ENCODE results near the gene LILRA2. TPM values are rescaled to one million over a fixed set of nuclear protein-coding genes. Genes with fewer than 3 reads are reported as not detected.
"Not testable (repeated sequence)": the region's sequence is repeated elsewhere in the genome, so short reads cannot be mapped to it uniquely, and the experiment has no call there.

The LILRA2 gene
- total RNA-seq, 1 experiment from 2014 or later: not detected

DNA sequence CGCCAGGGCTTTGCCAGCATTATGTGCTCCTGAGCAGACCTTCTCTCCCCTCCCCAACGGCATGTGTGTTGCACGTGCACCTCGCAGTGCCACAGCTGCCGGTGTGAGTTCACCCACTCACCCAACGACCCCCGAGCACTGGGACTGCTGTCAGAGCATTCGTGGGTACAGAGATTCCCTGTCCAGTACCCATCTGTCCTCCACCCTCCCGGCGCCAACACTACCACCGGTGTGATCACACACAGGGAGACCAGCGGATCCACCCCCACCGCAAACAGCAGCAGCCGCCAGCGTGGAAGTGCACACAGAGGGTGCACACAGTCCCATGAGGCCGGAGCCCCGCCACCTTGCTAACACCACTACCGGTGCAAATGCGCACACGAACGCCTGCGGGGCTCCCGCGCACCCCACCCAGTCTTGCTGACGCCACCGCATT is 35.8 kb downstream of the LILRA2 start:
- no peak for DNase-seq (ENCODE audit: low read depth)

DNA sequence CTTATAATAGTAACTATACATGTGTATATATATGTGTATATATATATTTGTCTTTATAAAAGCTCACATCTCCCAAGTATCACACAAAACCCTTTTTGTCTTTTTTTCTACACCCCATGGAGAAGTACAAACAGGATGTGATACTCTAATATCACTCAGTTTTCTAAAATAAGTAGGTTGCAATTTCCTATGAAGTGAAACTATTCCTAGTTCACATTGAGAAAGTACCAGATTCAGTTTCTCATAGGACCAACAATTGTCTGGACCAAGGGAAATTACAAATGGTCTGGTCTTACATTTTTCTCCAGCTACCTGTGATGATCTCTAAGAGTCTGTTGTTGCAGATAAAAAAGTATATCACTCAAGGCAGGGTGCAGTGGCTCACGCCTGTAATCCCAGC is 38.8 kb downstream of the LILRA2 start:
- DNase-seq (ENCODE audit: low read depth): no peak

DNA sequence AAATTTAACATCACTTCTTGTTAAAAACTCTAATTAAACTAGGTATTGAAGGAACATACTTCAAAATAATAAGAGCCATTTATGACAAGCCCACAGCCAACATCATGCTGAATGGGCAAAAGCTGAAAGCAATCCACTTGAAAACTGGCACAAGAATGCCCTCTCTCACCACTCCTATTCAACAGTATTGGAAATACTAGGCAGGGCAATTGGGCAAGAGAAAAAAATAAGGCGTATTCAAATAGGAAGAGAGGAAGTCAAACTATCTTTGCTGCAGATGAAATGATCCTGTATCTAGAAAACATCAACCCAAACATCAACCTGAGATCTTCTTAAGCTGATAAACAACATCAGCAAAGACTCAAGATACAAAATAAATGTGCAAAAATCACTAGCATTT is 41.1 kb downstream of the LILRA2 start:
- no peak for DNase-seq (ENCODE audit: low read depth)

DNA sequence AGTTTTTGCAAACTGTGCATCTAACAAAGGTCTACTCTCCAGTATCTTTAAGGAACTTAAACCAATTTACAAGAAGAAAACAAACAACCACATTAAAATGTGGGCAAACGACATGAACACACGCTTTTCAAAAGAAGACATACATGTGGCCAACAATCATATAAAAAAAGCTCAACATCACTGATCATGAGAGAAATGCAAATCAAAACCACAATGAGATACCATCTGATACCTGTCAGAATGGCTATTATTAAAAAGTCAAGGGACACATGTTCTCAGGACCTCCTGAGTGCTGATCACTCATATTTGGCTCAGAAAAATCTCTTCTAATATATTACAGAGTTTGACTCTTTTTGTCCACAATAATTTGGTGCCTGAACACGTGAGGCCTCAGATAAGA is 42.5 kb downstream of the LILRA2 start:
- no peak for DNase-seq (ENCODE audit: low read depth)

DNA sequence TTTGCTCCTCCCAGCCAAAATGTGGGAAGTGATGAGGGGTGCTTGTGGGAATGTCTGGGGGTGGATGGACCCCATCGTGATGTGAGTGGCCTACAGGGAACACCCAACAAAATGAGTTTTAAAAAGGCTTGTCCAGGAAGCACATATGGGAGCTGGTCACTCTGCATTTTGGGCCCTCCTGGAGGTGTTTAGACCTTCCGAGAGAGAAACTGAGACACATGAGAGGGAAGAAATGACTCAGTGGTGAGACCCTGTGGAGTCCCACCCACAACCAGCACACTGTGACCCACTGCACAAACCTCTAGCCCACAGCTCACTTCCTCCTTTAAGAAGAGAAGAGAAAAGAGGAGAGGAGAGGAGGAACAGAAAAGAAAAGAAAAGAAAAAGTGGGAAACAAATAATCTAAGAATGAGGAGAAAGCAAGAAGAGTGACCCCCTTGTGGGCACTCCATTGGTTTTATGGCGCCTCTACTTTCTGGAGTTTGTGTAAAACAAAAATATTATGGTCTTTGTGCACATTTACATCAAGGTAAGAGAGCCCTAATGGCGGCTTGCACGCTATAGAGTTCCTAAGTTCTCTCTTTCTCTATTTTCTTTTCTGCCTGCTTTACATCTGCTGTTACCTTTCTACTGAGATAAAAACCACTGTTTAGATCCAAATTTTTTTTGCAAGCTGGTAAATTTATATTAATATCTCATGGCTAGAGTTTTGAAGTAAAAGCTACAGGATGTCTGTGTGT is 43.4 kb downstream of the LILRA2 start:
- no peak for DNase-seq (ENCODE audit: low read depth)

DNA sequence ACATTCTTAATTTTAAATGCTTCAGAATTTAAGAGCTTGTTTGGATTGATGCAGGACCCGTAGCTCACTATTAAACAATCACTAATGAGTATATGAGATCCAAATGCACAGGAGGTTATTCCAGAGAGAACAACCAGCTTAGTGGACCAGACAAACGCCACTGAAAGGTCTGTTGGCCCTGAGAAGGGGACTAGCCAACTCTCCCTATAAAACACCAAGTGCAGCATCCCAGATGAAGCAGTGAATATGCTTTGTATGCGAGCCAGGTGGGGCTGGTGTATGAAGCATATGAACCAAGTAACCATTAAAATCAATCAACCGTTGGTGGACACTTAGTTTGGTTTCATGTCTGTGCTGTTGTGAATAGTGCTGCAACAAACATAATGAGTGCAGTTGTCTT is 46.9 kb downstream of the LILRA2 start:
- no peak for DNase-seq (ENCODE audit: low read depth)

DNA sequence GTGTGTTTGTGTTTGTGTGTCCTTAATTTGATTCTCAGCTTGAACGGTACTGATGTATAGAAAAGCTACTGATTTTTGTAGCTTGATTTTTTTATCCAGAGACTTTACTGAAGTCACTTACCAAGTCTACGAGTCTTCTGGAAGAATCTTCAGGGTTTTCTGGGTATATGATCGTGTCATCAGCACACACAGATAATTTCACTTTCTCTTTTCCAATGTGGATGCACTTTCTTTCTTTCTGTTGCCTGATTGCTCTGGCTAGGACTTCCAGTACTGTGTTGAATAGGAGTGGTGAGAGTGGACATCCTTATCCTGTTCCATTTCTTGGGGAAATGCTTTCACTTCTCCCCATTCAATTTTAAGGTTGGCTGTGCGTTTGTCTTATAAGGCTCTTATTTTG is 48.8 kb downstream of the LILRA2 start:
- DNase-seq (ENCODE audit: low read depth): no peak

DNA sequence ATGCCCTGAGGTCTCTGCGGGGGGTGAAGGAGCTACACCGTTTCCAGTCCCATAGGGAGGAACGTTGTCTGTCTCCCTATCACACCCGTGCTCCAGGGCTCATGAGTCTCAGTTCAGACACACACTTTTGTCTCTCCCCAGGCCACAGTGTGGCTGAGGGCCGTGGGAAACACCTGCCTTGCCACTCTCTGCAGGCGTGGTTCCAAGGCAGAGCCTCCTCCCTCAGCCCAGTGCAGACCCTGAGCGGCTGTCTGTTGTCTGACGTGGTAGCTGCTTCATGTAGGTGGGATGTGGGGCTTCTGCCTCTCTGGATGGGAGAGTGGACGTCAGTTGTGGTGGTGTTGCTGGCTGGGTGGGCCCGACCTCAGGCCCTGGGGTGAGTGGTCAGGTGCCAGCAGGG is 50.6 kb downstream of the LILRA2 start:
- not testable (repeated sequence) for DNase-seq (ENCODE audit: low read depth)

DNA sequence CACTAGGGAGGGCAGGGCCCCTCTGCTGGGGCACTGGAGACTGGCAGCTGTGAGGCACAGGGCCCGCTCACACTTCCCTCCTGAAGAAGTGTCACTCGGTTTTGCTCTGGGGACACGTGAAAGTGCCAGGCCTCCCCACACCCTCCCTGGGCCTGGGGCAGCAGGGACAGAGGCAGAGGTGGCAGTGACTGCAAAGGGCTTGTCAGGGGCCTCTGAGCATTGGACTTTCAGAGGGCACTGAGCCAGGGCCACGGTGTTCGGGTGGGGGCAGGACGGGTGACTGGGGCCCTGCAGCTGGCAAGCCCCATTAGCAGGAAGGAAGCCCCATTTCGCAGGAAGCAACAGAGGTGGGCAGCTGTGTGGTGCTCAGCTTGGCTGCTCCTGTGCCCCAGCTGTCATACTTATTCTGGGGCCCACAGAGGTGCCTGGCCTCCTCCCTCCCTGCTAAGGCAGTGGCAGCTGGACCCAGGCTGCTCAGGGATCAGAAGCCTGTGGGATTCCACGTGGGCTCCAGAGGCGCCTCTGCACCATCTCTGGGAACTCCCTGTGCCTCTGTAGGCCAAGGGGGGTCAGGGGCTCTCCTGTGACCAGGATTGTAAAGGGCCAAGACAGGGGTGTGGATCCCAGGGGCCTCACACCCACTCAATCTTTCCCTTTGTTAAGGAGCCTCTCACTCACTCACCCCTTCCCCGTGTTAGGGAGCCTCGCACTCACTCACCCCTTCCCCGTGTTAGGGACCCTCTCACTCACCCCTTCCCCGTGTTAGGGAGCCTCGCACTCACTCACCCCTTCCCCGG is 51.5 kb downstream of the LILRA2 start:
- DNase-seq (ENCODE audit: low read depth): not testable (repeated sequence)

DNA sequence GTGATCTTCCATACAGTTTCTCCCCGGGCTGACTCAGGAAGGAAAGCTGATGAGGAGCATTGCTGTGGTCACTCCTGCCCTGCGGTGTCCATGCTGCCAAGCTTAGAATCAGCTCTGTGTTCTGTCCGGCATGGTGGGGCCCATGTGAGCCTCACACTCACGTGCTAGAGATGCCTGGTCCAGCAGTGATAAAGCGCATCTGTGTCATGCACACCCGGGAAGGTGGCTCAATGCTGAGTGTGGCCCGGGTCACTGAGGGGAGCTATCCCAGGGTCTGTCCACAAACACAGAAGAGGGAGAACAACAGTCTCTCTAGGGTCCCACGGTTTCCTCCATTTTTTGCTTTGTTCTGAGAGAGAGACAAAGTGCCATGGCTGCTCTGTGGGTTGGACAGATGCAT is 53.2 kb downstream of the LILRA2 start:
- DNase-seq (ENCODE audit: low read depth): no peak

DNA sequence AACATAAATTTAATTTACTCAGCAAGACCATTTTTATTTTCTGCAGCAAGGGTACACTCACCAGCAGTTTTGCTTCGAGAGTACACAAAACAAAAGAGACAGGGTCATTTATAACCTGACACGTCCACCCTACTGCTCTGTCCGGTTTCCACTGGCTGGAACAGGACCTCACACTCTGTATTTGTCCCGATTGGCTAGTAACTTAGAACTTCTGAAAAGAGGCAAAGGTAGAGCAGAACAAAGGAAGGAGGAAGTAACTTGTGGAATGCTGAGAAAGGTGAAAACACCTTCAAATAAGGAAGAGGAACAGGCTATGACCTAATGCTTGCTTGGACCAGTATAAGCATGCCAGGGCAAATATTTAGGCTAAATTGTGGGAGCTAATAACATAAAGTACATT is 54.3 kb downstream of the LILRA2 start:
- DNase-seq (ENCODE audit: low read depth): not testable (repeated sequence)

DNA sequence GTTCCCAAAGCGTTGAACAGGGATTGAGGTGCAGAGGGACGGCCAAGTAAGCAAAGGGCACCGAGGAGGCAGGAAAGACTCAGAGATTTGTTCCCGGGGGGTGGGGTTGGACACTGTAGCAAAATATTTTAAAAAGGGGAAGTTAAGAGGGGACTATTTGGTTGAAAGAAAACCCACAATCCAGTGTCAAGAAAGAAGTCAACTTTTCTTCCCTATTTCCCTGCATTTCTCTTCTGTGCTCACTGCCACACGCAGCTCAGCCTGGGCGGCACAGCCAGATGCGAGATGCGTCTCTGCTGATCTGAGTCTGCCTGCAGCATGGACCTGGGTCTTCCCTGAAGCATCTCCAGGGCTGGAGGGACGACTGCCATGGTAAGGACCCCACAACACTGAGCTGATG is 56.7 kb downstream of the LILRA2 start, which contains the start of gene LILRB1:
TSS of gene LILRB1 (plus strand) at position 223 of the 400 bp plus-strand sequence. CDS start 590 bp downstream, outside the sequence.
- DNase-seq (ENCODE audit: low read depth): not testable (repeated sequence)

DNA sequence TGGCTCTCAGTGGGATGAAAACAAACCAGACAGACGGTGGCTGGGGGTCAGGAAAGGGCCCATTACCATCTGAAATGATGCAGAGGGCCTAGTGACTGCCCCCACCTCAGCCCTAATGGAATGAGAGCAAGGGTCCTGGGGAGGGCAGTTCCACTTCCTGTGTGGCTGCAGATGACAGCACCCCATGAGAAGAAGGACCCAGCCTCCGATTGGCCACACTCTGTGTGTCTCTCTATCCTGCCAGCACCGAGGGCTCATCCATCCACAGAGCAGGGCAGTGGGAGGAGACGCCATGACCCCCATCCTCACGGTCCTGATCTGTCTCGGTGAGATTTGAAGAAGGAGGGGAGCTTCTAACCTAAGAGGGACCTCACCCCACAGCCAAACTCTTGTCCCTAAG is 57.2 kb downstream of the LILRA2 start:
- no peak for DNase-seq (ENCODE audit: low read depth)

DNA sequence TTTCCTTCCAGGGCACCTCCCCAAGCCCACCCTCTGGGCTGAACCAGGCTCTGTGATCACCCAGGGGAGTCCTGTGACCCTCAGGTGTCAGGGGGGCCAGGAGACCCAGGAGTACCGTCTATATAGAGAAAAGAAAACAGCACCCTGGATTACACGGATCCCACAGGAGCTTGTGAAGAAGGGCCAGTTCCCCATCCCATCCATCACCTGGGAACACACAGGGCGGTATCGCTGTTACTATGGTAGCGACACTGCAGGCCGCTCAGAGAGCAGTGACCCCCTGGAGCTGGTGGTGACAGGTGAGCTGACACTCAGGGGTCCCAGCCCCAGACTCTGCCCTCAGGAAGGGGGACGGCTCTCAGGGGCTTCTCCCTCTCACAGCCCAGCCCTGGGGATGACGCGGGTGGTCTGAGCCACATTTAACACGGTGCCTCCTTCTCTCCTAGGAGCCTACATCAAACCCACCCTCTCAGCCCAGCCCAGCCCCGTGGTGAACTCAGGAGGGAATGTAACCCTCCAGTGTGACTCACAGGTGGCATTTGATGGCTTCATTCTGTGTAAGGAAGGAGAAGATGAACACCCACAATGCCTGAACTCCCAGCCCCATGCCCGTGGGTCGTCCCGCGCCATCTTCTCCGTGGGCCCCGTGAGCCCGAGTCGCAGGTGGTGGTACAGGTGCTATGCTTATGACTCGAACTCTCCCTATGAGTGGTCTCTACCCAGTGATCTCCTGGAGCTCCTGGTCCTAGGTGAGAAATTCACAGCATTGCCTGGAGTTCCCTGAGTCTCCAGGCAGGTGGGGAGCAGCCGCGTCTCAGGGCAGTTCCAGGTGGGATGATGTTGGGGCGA is 58.1 kb downstream of the LILRA2 start:
- not testable (repeated sequence) for DNase-seq (ENCODE audit: low read depth)

DNA sequence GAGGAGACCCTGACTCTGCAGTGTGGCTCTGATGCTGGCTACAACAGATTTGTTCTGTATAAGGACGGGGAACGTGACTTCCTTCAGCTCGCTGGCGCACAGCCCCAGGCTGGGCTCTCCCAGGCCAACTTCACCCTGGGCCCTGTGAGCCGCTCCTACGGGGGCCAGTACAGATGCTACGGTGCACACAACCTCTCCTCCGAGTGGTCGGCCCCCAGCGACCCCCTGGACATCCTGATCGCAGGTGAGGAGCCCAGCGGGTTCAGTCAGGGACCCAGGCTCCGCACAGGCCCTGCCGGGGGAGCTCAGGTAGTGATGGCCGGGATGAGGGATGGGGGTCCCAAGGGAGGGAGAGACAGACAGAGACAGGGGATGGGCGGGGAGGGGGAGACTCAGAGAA is 58.9 kb downstream of the LILRA2 start:
- not testable (repeated sequence) for DNase-seq (ENCODE audit: low read depth)

DNA sequence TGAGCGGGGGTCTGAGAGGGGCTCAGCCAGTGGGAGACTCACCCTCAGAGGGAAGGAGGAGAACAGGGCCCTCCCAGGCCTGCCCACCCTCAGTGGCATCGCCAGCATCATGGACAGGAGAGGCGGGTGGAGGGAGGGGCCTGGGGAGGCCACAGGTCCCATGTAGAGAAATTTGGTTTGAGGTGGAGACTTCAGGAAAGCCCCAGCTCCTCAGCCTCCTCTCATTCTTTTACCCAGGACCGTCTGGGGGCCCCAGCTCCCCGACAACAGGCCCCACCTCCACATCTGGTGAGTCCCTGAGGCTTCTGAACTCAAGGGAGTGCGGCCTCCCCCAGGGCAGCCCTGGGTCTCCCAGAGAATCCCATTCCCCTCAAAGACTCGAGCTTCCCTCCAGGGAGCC is 59.8 kb downstream of the LILRA2 start:
- no peak for DNase-seq (ENCODE audit: low read depth)

DNA sequence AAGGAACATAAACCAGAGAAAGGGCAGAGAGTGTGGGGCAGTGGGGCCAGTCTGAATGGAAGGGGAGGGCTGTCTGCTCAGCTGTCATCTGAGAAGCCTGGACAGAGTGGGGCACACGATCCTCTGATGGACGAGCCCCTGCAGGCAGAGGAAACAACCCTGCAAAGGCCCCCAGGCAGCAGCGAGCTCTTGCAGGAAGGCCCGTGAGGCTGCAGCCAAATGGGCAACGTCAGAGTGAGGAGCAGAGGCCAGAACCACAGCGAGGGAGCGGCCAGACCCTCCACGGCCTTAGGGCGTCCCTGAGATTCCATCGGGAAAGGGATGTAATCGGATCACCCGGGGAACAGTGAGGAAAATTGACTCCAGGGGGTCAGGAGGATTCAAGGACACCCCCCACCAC is 62.5 kb downstream of the LILRA2 start:
- not testable (repeated sequence) for DNase-seq (ENCODE audit: low read depth)

DNA sequence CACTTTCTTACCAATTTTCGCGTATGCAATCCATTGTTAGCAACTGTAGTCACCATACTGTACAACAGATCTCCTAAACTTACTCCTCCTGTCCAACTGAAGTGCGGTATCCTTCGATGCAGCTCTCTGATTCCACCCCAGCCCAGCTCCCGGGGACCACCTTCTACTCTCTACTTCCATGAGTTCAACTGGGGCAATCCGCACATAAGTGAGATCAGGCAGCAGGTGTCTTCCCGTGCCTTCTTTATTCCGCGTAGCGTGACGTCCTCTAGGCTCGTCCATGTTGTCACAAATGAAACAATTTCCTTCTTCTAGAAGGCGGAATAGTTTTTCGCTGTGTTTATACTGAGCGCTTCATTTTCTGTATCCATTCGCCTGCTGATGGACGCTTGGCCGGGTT is 65.1 kb downstream of the LILRA2 start:
- DNase-seq (ENCODE audit: low read depth): no peak
